ENCODE data around the gene SUOX. TPM values are rescaled to one million over a fixed set of nuclear protein-coding genes. Genes with fewer than 3 reads are reported as not detected.

The SUOX gene
- total RNA-seq, result 12.9 and 15.7 TPM in 2 replicates

DNA sequence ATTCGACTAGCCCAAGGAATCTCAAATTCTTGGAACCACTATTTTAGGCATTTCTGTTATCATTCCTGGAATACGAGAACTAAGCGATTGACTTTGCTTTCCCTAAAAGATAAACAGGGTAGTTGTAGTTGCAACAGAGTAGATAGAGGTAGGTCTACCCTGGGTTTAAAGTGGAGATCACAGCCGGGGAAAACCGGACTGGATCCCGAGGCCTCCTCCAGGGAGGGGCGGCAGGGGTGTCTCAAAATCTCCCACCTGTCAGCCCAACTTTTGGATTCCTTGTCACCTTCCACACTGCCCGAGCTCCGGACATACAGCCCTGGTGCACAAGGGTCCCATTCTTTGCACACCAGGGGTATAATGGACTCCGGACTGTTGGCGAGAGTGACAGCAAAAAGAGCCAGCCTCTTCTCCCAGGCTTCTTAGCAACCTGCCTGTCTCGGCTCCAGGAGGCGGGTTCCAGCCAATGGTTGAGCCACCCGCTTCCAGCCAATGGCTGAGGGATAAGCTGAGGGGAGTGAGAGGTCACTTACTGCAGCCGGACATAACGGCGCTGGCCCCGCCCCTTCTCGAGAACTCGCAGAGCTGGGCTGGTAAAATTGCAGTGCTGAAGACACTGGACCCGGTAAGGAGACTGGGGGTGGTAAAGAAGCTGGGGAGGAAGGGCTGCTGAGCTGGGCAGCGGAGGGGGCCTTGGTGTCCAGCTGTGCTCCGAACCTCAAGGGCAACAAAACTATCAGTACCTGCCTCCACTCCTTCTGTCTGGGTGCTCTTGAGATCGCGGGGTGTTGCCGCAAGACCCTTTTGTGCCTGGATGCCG is at the start of gene SUOX:
SUOX (plus strand) TSS at position 562 of the 820 bp plus-strand sequence. CDS start 4,946 bp downstream, outside the sequence.
- TF ChIP-seq CTCF (conservative IDR thresholded peaks at IDR 0.05; ENCODE audit: low read depth, low read length), result no peak
- H3K4me3 ChIP-seq (ENCODE audit: low read depth, low read length), result peak within 1 kb of the TSS; percentile 83
- peak; percentile 74 for DNase-seq (ENCODE audit: low read depth)

GRCh38 chr12:55955344-55955743 is 41.7 kb upstream of the SUOX start:
- no peak for DNase-seq (ENCODE audit: low read depth)
- H3K4me3 ChIP-seq (ENCODE audit: low read depth, low read length), result no peak overlapping the region
- no peak for TF ChIP-seq CTCF (conservative IDR thresholded peaks at IDR 0.05; ENCODE audit: low read depth, low read length)

DNA sequence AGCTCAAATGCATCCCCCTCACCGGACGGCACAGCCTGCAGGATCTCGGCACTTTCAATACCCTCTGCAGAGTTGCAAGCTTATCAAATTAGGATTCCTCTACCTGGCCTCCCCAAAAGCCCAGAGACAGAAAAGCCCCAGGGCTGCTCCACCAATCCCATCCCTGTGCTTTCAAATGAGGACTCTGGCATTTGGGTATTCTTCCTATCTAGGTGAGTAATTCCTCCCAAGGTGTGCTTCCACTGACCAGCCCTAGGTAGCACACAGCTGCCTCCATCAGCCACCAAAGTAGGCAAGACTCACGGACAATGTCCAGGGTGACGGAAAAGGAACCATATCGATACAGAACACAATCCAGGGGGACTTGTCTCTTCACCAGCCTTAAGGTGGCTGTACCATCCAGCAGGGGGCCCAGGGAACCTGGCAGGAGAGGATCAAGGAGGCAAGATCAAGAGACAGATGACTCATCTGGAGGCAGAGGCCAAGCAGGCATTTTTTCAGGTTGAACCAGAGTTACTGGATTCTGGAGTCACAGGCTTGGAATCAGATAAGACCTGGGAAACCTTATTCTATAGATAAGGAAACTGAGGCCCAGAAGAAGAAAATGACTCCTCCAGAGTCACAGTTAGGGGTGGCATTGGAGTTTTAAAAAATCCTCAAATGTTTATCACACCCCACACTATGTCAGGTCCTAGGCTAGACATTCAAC is 41.1 kb upstream of the SUOX start:
- DNase-seq (ENCODE audit: low read depth), result peak; percentile 44
- peak; percentile 87 for TF ChIP-seq CTCF (conservative IDR thresholded peaks at IDR 0.05; ENCODE audit: low read depth, low read length)
- H3K4me3 ChIP-seq (ENCODE audit: low read depth, low read length), result no peak overlapping the region

GRCh38 chr12:55957106-55957859 is 39.8 kb upstream of the SUOX start:
- TF ChIP-seq CTCF (conservative IDR thresholded peaks at IDR 0.05; ENCODE audit: low read depth, low read length), result no peak
- no peak overlapping the region for H3K4me3 ChIP-seq (ENCODE audit: low read depth, low read length)
- no peak for DNase-seq (ENCODE audit: low read depth)

DNA sequence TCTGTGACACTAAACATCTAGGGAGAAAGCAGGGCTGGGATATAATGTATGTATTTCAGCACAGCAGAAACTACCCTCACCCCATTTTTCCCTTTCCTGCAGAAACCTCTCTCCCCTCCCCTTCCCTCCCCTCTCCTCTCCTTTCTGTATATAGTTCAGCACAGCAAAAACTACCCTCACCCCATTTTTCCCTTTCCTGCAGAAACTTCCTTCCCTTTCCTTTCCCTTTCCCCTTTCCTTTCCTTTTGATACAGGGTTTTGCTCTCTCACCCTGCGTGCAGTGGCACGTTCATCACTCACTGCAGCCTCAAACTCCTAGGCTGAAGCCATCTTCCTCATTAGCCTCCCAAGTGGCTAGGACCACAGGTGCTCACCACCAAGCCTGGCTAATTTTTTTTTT is 33.3 kb upstream of the SUOX start:
- DNase-seq (ENCODE audit: low read depth), result no peak
- TF ChIP-seq CTCF (conservative IDR thresholded peaks at IDR 0.05; ENCODE audit: low read depth, low read length), result no peak
- no peak overlapping the region for H3K4me3 ChIP-seq (ENCODE audit: low read depth, low read length)

- no peak for DNase-seq (ENCODE audit: low read depth)
- no peak for TF ChIP-seq CTCF (conservative IDR thresholded peaks at IDR 0.05; ENCODE audit: low read depth, low read length)
- H3K4me3 ChIP-seq (ENCODE audit: low read depth, low read length), result no peak overlapping the region
These were observed 31.8 kb upstream of the SUOX start for GRCh38 chr12:55965240-55965639.

All from epithelial cell of proximal tubule (primary cell).